GM18907 (cell line): ENCODE data around the gene BBS1.

Experiments
- ATAC-seq: cut with Tn5 transposase; IDR thresholded peaks from one replicate; pipeline ENCODE4 v1.9.1; 2021; ENCODE audit warnings: mild to moderate bottlenecking, moderate library complexity; ENCODE audit not compliant: unreplicated experiment

The BBS1 gene

DNA sequence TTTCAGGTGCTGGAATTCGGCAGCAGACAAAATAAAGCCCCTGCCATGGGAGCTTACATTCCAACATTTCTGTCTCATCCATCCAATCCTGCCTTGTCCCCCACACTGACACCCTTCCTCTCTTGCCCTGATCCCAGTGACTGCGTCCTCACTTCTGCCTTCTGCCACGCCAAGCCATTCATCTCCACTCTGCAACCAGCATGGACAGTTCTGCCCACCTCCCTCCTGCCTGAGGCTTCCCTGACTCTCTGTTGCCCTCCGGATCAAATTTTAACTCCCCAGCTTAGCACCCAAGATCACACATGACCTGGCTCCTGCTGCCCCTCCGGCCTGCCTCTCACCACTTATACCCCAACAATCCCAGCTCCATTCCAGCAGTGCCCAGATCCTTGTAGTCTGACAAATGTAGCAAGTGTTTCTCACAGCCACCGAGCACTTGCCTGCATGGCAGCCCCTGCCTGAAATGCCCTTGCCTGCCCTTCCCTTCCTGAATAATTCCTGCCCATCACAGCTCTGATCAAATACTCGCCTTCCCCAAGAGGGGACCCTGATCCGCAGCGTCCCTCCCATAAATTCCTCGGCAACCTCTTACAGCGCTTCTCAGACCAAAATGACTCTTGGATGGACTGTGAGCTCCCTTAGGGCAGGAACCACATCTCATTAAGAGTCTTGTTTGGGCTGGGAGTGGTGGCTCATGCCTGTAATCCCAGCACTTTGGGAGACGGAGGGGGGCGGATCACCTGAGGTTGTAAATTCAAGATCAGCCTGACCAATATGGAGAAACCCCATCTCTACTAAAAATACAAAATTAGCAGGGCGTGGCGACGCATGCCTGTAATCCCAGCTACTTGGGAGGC lies 38.6 kb downstream of the BBS1 start:
- no peak for ATAC-seq

DNA sequence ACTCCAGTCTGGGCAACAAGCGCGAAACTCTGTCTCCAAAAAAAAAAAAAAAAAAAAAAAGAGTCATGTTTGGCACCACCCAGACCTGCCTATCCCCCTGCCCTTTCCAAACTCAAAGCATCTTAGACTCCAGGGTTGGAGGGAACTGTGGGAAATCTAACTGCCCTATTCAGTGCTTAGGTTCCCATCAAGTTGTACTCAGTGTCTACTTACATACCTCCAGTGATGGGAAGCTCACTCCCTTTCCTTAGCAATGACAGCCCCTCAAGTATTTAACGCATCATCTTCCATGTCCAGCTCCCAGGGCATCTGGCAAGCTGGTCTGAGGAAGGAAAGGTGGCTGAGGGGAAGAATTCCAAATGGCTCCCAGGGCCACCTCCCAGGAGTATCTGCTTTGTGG lies 39.3 kb downstream of the BBS1 start:
- no peak for ATAC-seq

- ATAC-seq: no peak
Observed at GRCh38 chr11:66550887-66551286, 40.5 kb downstream of the BBS1 start.

DNA sequence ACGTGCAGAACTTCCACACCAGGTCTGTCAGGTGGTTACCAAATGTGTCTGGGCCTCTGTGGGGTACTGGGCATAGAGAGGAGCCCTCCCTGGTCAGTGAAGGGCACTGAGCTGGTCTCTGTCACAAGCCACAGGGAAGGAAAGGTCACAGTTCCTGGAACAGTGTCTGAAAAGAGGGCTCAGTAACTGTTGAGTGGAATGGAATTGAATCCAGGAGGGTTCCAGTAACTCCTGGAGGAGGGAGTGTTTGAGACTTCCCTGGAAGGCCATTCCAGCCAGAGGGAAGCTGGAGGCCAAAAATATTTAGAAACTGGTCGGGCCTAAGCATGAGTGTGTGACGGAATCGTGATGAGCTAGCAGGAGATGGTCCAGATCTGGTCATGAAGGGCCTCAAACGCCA lies 44.2 kb downstream of the BBS1 start:
- no peak for ATAC-seq

DNA sequence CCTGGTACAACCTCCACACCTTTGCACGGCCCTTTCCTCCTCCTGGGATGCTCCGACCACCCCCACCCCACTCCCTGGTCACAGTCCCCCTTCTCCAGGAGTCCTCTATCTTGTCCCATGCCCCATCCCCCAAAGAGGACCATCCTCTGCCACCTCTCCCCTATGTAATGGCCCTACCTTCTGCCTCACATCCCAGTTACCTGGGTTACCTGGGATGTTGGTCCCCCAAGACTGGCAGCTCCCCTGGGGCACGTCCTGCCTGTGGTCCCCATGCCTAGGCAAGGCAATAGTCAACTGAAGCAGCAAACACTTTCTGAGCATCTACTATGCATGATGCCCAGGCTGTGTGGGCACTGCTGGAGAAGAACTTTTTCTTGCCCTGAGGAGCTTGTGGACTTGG lies 45.0 kb downstream of the BBS1 start:
- ATAC-seq: no peak

DNA sequence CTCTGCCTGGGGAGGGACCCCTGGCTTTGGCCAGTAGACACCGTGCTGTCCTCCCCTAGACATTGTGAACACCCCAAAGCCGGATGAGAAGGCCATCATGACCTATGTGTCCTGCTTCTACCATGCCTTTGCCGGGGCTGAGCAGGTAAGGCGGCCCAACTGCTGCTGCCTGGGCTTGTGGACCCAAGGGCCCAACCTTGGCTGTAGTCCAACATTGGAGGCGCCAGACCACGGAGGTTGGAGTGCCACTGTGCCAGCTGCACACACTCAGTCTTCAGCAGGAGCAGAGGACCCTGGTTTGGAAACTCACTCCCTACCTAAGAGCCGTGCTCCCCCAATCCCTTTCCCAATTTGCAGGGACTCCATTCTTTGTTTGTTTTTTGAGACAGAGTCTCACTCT lies 45.7 kb downstream of the BBS1 start:
- no peak for ATAC-seq

DNA sequence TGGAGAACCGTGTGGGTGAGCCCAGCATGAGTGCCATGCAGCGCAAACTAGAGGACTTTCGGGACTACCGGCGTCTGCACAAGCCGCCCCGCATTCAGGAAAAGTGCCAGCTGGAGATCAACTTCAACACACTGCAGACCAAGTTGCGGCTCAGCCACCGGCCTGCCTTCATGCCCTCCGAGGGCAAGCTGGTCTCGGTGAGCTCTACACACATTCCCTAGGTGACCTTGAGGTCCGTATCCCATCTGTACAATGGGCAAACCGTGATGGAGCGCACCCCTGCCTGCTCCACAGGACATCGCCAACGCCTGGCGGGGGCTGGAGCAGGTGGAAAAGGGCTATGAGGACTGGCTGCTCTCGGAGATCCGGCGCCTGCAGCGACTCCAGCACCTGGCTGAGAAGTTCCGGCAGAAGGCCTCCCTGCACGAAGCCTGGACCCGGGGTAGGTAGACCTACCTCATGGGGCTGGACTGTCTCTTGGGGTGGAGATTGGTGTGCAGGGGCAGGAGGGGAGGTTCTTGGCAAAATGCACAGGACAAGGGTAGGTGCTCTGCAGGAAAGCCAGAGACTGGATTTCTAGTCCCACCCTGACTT lies 47.4 kb downstream of the BBS1 start:
- ATAC-seq: no peak

GRCh38 chr11:66559142-66559865 lies 48.9 kb downstream of the BBS1 start:
- no peak for ATAC-seq

DNA sequence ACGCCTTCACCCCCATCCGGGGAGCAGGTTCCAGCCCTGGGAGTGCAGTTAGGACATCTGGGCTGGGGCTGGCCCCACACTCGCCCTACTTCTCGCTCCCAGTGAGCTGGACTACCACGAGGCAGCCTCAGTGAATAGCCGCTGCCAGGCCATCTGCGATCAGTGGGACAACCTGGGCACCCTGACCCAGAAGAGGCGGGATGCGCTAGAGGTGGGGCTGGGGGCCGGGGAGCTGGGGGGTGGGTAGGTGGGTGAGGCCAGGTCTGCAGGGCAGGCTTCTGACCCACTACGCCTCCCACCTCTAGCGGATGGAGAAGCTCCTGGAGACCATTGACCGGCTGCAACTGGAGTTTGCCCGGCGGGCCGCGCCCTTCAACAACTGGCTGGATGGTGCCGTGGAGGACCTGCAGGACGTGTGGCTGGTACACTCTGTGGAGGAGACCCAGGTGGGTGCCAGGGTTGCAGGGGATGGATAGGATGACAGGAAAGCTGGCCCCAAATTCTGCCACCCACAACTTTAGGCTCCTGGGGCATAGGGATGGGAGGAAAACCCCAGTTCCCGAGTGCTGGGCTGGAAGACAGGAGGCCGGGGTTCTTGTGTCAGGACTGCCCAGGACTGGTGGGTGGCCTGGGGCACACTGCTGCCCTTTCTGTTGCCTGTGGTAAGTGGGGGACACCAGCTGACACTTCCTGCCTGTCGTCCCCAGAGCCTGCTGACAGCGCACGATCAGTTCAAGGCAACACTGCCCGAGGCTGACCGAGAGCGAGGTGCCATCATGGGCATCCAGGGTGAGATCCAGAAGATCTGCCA lies 49.6 kb downstream of the BBS1 start:
- no peak for ATAC-seq

GRCh38 chr11:66561178-66561974 lies 50.9 kb downstream of the BBS1 start:
- ATAC-seq: no peak

GRCh38 chr11:66561975-66562248 lies 51.5 kb downstream of the BBS1 start:
- no peak for ATAC-seq

DNA sequence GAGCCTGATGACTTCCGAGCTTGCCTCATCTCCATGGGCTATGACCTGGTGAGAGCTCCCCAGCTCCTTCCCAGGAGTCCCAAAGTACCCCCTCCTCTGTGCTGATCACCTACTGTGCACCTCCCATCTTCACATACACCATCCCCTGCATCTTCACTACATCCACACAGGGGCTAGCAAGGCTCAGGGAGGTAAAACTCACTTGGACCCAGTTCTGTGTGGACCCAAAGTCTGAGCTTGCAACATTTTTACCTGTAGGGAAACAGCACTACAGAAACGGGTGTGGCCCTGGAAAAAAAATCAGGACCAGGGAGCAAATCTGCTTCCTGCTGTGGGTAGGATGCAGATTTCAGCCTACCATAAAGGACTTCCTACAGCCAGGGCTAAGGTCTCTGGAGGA lies 51.8 kb downstream of the BBS1 start:
- ATAC-seq: no peak

- ATAC-seq: no peak
Observed at GRCh38 chr11:66562907-66563583, 52.6 kb downstream of the BBS1 start.

GRCh38 chr11:66563832-66564231 lies 53.4 kb downstream of the BBS1 start:
- no peak for ATAC-seq

DNA sequence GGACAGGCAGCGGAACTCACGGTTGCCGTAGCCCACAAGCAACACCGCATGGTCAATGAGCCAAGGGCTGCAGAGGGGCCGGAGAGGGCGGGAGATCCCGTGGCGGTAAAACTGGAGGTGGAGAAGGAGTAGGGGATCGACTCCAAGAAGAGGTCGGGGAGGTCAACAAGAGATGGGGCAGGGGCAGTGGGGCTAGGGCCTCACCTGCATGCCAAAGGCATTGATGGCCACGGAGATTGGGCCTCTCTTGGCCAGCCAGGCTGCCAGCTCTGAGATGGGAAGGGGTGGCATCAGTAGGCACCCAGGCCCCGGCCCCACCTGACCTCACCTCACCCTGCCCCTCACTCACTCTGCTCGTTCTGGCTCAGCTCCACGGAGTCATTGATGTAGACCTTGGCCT lies 54.1 kb downstream of the BBS1 start:
- no peak for ATAC-seq

GRCh38 chr11:66564984-66565383 lies 54.5 kb downstream of the BBS1 start:
- ATAC-seq: no peak

DNA sequence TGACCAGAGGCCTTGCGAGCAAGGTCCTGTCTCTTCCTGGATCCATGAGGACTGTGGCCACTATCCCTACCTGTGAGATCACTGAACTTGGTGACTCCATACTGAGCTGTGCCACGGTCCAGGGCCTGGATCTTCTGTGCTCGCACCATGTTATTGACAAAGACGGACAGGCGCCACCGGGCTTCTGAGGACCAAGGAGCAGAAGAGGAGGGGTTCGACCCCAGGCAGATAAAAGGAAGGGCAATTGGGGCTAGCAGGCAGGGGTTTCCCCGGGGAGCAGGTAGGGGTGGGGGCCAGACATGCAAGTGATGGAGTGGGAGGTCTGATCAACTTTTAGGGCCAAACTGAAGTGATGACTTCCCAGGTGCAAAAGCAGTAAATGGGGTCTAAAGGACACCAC lies 55.8 kb downstream of the BBS1 start:
- no peak for ATAC-seq

- ATAC-seq: no peak
Observed at GRCh38 chr11:66567787-66568123, 57.3 kb downstream of the BBS1 start.

DNA sequence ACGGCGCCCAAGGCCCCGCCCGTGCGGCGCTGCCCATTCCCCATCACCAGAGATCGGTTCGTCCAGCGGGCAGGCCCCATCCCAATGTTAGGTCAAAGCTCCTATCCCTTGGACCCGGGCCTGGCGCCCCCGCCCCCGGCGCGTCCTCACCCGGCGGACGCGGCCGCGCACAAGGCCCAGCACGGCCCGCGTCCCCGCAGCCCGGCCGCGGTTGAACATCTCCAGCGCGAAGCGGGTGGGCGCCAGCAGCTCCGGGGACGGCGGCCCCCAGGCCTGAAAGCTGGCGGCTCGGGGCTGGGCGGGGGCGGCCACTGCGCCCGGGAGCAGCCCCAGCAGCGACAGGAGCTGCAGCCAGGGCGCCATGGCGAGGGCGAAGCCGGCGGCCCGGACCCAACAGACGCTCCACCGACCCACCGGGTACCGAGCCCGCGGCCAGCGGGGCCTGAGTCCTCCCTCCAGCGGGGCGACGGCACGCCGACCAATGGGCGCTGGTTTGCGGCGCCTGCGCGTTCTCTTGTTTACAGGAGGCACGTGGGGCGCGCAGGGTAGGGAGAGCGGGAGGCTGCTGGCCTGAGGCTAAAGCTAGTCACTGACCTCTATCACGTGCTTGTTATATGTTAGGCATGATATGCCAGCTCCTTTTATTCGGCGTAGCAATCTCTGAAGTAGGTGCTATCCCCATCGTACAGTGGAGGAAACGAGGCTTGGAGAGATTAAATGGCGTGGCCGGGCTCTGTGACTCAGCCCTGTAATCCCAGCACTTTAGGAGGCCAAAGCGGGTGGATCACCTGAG lies 57.9 kb downstream of the BBS1 start, which contains the start of gene CTSF:
Gene CTSF, minus strand, starts transcription at position 483 of the 793 bp plus-strand sequence. Its CDS starts 120 bp downstream, at position 363.
- no peak for ATAC-seq
